ENCODE data around the gene KLK3.

The KLK3 gene

DNA sequence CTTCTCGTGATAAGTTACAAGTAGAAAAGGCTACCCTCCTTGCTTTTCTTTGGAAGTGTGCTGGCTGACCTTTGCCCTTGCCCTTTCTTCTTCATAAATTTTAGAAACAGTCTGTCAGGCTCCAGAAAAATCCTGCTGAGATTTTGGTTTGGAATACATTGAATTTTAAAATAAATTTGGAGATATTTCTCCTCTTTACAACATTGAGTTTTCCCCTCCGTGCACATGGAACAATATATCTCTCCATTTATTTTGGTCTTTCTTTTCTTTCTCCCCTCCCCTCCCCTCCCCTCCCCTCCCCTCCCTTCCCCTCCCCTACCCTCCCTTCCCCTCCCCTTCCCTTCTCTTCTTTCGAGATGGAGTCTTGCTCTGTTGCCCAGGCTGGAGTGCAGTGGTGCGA, 47.9 kb downstream of the KLK3 start:
- H3K4me1 ChIP-seq (ENCODE audit: insufficient read depth, poor library complexity, severe bottlenecking) = no peaks in the 10 kb centered on the region
- no peaks in the 10 kb centered on the region for H3K36me3 ChIP-seq (ENCODE audit: low read depth)
- ATAC-seq (ENCODE audit: low read depth) (no peak), DNase-seq (ENCODE audit: low spot score) (no peak)
- no peaks in the 10 kb centered on the region for H3K27me3 ChIP-seq (ENCODE audit: insufficient read depth, poor library complexity, severe bottlenecking)
- no peak for TF ChIP-seq CTCF (IDR thresholded peaks at IDR 0.05; ENCODE audit: poor library complexity, severe bottlenecking)
- no peaks in the 10 kb centered on the region for H3K9me3 ChIP-seq (ENCODE audit: severe bottlenecking)
- no peak overlapping the region for H3K4me3 ChIP-seq (ENCODE audit: severe bottlenecking)
- no peak overlapping the region for H3K27ac ChIP-seq (ENCODE audit: poor library complexity, severe bottlenecking)

DNA sequence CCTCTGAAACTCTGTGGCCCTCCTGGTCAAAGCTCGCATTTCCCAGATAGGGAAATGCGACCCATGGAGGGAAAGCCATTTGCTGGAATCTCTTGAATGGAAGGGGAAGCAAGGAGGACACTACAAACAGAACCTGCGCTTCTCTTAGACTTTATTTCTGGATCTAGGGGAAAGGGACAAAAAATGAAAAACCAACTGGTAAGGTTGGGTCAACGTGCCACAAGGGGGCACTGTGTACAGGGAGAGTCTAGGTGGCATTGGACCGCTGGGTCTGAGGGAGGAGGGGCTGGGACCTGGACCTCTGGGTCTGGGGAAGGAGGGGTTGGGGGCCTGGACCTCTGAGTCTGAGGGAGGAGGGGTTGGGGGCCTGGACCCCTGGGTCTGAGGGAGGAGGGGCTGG, 51.5 kb downstream of the KLK3 start:
- H3K36me3 ChIP-seq (ENCODE audit: low read depth) = no peaks in the 10 kb centered on the region
- no peak for DNase-seq (ENCODE audit: low spot score)
- H3K27ac ChIP-seq (ENCODE audit: poor library complexity, severe bottlenecking) = no peak overlapping the region
- H3K4me3 ChIP-seq (ENCODE audit: severe bottlenecking) = no peak overlapping the region
- H3K9me3 ChIP-seq (ENCODE audit: severe bottlenecking) = no peaks in the 10 kb centered on the region
- ATAC-seq (ENCODE audit: low read depth) = no peak
- no peaks in the 10 kb centered on the region for H3K4me1 ChIP-seq (ENCODE audit: insufficient read depth, poor library complexity, severe bottlenecking)
- peak; percentile 25 for TF ChIP-seq CTCF (IDR thresholded peaks at IDR 0.05; ENCODE audit: poor library complexity, severe bottlenecking)
- H3K27me3 ChIP-seq (ENCODE audit: insufficient read depth, poor library complexity, severe bottlenecking) = no peaks in the 10 kb centered on the region

- DNase-seq (ENCODE audit: low spot score) (no peak), ATAC-seq (ENCODE audit: low read depth) (no peak)
- Histone ChIP-seq H3K27ac (ENCODE audit: poor library complexity, severe bottlenecking) (no peak overlapping the region), H3K4me1 (ENCODE audit: insufficient read depth, poor library complexity, severe bottlenecking) (no peaks in the 10 kb centered on the region), H3K36me3 (ENCODE audit: low read depth) (no peaks in the 10 kb centered on the region), H3K27me3 (ENCODE audit: insufficient read depth, poor library complexity, severe bottlenecking) (peaks cover 12% of the 10 kb centered on the region), H3K4me3 (ENCODE audit: severe bottlenecking) (no peak overlapping the region), H3K9me3 (ENCODE audit: severe bottlenecking) (no peaks in the 10 kb centered on the region)
- no peak for TF ChIP-seq CTCF (IDR thresholded peaks at IDR 0.05; ENCODE audit: poor library complexity, severe bottlenecking)
Measured at GRCh38 chr19:50908336-50908735, 53.6 kb downstream of the KLK3 start.

DNA sequence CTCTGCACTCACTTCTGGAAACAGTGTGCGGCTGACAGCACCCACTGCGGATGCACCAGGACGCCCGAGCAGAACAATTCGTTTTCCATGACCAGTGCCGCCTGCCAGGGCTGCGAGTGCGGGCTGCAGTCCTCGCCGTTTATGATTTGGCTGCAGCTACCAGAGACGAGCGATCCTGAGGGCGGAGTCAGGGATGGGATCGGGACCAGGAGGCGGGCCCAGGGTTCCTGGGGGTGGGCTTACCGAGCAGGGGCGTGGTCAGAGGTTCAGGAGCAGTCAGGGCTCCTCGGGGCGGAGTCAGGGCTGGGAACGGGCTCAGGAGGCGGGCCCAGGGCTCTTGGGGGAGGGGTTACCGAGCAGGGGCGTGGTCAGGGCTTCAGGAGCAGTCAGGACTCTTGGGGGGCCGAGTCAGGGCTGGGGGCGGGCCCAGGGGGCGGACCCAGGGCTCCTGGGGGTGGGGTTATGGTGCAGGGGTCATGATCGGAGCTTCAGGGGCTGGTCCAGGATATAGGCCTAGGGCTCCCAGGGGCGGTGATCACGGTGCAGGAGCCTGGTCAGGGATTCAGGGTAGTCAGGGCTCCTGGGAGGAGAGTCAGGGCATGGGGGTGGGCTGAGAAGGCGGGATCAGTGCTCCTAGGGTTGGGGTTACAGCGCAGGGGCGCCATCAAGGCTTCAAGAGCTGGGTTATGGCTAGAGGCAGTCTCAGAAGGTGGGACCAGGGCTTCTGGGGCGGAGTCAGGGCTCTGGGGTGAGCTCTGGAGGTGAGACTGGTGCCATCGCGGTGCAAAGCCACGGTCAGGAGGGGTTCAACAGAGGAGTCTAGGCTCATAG, 54.7 kb downstream of the KLK3 start:
- Histone ChIP-seq H3K27me3 (ENCODE audit: insufficient read depth, poor library complexity, severe bottlenecking) (peaks cover 12% of the 10 kb centered on the region), H3K9me3 (ENCODE audit: severe bottlenecking) (no peaks in the 10 kb centered on the region), H3K4me3 (ENCODE audit: severe bottlenecking) (no peak overlapping the region), H3K36me3 (ENCODE audit: low read depth) (no peaks in the 10 kb centered on the region), H3K27ac (ENCODE audit: poor library complexity, severe bottlenecking) (no peak overlapping the region), H3K4me1 (ENCODE audit: insufficient read depth, poor library complexity, severe bottlenecking) (no peaks in the 10 kb centered on the region)
- ATAC-seq (ENCODE audit: low read depth) = peak; percentile 71
- no peak for DNase-seq (ENCODE audit: low spot score)
- TF ChIP-seq CTCF (IDR thresholded peaks at IDR 0.05; ENCODE audit: poor library complexity, severe bottlenecking) = no peak
